MCF 10A (cell line): ENCODE measurements around the gene AGBL1. TPM values are rescaled to one million over a fixed set of nuclear protein-coding genes. Genes with fewer than 3 reads are reported as not detected.

Source experiments
- BruUV-seq: library from RNA; stranded (reverse); fragments of 400-500 nt; replicated peaks from 2 replicates; lab custom pipeline; 2021; lab: Mats Ljungman, UMichigan
- CTCF ChIA-PET: fragments of 300-600 bp; sonication (Branson Sonifier 250); formaldehyde crosslinking; extraction: SDS; loops from one replicate; lab custom pipeline; 2021; ENCODE audit warnings: antibody characterized with exemption, inconsistent platforms; lab: Yijun Ruan, JAX
- POLR2A ChIA-PET: fragments of 300-600, 350-650 bp; sonication (Branson Sonifier 250); formaldehyde crosslinking; extraction: SDS; loops from one replicate; lab custom pipeline; 2020; ENCODE audit warnings: antibody characterized with exemption, inconsistent platforms; lab: Yijun Ruan, JAX
- DNase-seq: peaks from one replicate; pipeline ENCODE4 v3.0.0-alpha.2; 2018; ENCODE audit not compliant: unreplicated experiment
- H3K27ac Mint-ChIP-seq: one replicate; pipeline ENCODE4 v1.8.0; 2022; ENCODE audit warnings: mild to moderate bottlenecking, low read depth, mixed read lengths; ENCODE audit not compliant: unreplicated experiment
- H3K27me3 Mint-ChIP-seq: one replicate; pipeline ENCODE4 v1.8.0; 2022; ENCODE audit warnings: mixed read lengths; ENCODE audit not compliant: insufficient read depth, unreplicated experiment
- H3K36me3 Mint-ChIP-seq: one replicate; pipeline ENCODE4 v1.8.0; 2022; ENCODE audit warnings: mild to moderate bottlenecking, moderate library complexity, mixed read lengths; ENCODE audit not compliant: insufficient read depth, unreplicated experiment
- H3K4me1 Mint-ChIP-seq: one replicate; pipeline ENCODE4 v1.8.0; 2022; ENCODE audit warnings: mixed read lengths; ENCODE audit not compliant: insufficient read depth, unreplicated experiment
- H3K4me3 Mint-ChIP-seq: one replicate; pipeline ENCODE4 v1.8.0; 2022; ENCODE audit warnings: mild to moderate bottlenecking, moderate library complexity, mixed read lengths; ENCODE audit not compliant: unreplicated experiment
- H3K9me3 Mint-ChIP-seq: one replicate; pipeline ENCODE4 v1.8.0; 2022; ENCODE audit warnings: mixed read lengths; ENCODE audit not compliant: unreplicated experiment
- intact Hi-C: fragments of 100-400 bp; cut with micrococcal nuclease; formaldehyde crosslinking; loops from 2 replicates; pipeline ENCODE4 v1.14.1; 2022
- total RNA-seq: library from RNA; stranded (reverse); gene quantifications from 2 replicates; pipeline ENCODE4 v1.2.3, GENCODE V29; 2022
- TF ChIP-seq, protein P1 (sequence below): fragments of 200-600 bp; IDR thresholded peaks from one replicate; pipeline ENCODE4 v1.8.0; 2022; ENCODE audit warnings: antibody characterized with exemption, mild to moderate bottlenecking; ENCODE audit not compliant: unreplicated experiment

AGBL1 gene
- total RNA-seq, 1 experiment from 2014 or later = not detected

DNA sequence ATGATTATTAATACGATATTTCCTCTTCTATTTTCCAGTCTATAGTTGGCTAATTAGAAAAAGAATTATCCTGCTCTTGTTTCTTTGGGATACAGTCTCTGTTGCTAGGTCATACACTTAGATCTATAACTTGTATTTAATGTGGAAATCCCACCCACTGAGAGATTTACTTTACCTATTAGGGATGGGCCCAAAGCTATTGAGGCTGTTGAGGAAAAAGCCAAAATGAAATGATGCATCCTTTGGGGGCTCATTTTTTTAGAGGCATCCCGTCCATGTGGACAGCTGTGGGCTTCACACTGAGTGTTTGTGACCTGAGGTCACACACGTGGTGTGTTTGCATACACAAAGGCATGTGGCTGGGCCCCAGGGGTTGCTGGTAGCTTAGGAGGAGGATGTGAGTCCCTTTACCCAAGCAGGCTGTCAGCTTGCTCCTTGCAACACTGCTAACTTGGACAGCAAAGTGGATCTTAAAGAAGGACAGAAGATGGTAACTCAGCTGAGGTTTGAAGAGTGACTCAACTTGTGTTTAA lies 477.4 kb downstream of the AGBL1 start:
- no TSS peak for BruUV-seq
- TF ChIP-seq, protein P1, sequence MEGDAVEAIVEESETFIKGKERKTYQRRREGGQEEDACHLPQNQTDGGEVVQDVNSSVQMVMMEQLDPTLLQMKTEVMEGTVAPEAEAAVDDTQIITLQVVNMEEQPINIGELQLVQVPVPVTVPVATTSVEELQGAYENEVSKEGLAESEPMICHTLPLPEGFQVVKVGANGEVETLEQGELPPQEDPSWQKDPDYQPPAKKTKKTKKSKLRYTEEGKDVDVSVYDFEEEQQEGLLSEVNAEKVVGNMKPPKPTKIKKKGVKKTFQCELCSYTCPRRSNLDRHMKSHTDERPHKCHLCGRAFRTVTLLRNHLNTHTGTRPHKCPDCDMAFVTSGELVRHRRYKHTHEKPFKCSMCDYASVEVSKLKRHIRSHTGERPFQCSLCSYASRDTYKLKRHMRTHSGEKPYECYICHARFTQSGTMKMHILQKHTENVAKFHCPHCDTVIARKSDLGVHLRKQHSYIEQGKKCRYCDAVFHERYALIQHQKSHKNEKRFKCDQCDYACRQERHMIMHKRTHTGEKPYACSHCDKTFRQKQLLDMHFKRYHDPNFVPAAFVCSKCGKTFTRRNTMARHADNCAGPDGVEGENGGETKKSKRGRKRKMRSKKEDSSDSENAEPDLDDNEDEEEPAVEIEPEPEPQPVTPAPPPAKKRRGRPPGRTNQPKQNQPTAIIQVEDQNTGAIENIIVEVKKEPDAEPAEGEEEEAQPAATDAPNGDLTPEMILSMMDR = no peak
- H3K36me3 Mint-ChIP-seq = no peaks in the 10 kb centered on the region
- DNase-seq = no peak
- H3K27ac Mint-ChIP-seq = peak overlapping the region; percentile 69
- no peaks in the 10 kb centered on the region for H3K9me3 Mint-ChIP-seq
- intact Hi-C loops = loop anchor here (10.0 kb wide), 1 partner anchor 222 kb away; no protein-coding TSS in a partner anchor
- no peaks in the 10 kb centered on the region for H3K27me3 Mint-ChIP-seq
- CTCF ChIA-PET = interaction anchor here (0.7 to 0.9 kb wide), 2 partner anchors 9 to 134 kb away, joined by 3 to 6 read pairs; no protein-coding TSS in a partner anchor
- no peak overlapping the region for H3K4me3 Mint-ChIP-seq
- POLR2A ChIA-PET = no interaction called here
- H3K4me1 Mint-ChIP-seq = peaks cover 32% of the 10 kb centered on the region

GRCh38 chr15:86558252-86558651 lies 478.6 kb downstream of the AGBL1 start:
- no peaks in the 10 kb centered on the region for H3K27me3 Mint-ChIP-seq
- ChIA-PET POLR2A (no interaction called here), CTCF (no interaction called here)
- no peak overlapping the region for H3K27ac Mint-ChIP-seq
- TF ChIP-seq, protein P1 = no peak
- H3K36me3 Mint-ChIP-seq = peaks cover 1% of the 10 kb centered on the region
- DNase-seq = no peak
- no TSS peak for BruUV-seq
- no peak overlapping the region for H3K4me3 Mint-ChIP-seq
- H3K9me3 Mint-ChIP-seq = peaks cover 7% of the 10 kb centered on the region
- intact Hi-C loops = loop anchor here (10.0 kb wide), 1 partner anchor 223 kb away; no protein-coding TSS in a partner anchor
- H3K4me1 Mint-ChIP-seq = peaks cover 23% of the 10 kb centered on the region

DNA sequence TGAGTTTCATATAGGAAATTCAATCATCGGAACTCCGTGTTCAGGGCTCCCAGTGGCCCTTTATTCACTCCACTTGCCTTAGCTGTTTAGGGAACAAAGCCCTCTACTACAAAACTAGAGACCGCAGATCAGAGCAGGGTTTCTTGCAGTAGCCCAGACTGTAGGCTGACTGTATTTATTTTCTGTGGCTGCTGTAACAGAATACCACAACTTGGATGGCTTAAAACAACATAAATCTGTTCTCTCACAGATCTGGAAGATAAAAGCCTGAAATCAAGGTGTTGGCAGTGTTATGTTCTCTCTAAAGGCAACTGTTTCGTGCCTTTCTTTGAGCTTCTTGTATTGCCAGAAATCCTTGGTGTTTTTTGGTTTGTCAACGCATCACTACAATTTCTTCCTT lies 479.0 kb downstream of the AGBL1 start:
- no TSS peak for BruUV-seq
- H3K4me3 Mint-ChIP-seq = no peak overlapping the region
- intact Hi-C loops = loop anchor here (10.0 kb wide), 1 partner anchor 224 kb away; no protein-coding TSS in a partner anchor

GRCh38 chr15:86568378-86568777 lies 488.7 kb downstream of the AGBL1 start:
- Mint-ChIP-seq H3K36me3 (peaks cover 9% of the 10 kb centered on the region), H3K4me1 (no peaks in the 10 kb centered on the region), H3K9me3 (peaks cover 8% of the 10 kb centered on the region), H3K4me3 (no peak overlapping the region), H3K27me3 (no peaks in the 10 kb centered on the region), H3K27ac (no peak overlapping the region)
- TF ChIP-seq, protein P1 = no peak
- BruUV-seq = no TSS peak
- intact Hi-C loops = no loop called here
- ChIA-PET CTCF (no interaction called here), POLR2A (no interaction called here)
- DNase-seq = no peak

More for the DNA sequence above, 479.0 kb downstream of the AGBL1 start:
- H3K36me3 Mint-ChIP-seq = peaks cover 5% of the 10 kb centered on the region
- H3K9me3 Mint-ChIP-seq = peaks cover 7% of the 10 kb centered on the region
- no peak overlapping the region for H3K27ac Mint-ChIP-seq
- POLR2A ChIA-PET = no interaction called here
- no peak for DNase-seq
- H3K4me1 Mint-ChIP-seq = peaks cover 21% of the 10 kb centered on the region
- CTCF ChIA-PET = no interaction called here
- TF ChIP-seq, protein P1 = no peak
- no peaks in the 10 kb centered on the region for H3K27me3 Mint-ChIP-seq
